Fibroblast of skin of scalp (primary cell): Measurements from ENCODE around the gene ASB16. TPM values are rescaled to one million over a fixed set of nuclear protein-coding genes. Genes with fewer than 3 reads are reported as not detected.
A peak's percentile ranks its signal among the peaks of the same experiment; 100 is the strongest.
"Not testable (repeated sequence)": the region's sequence is repeated elsewhere in the genome, so short reads cannot be mapped to it uniquely, and the experiment has no call there.

Experiments used
- DNase-seq: peaks from one replicate; pipeline ENCODE4 v3.0.0-alpha.2; 2013
- polyA plus RNA-seq, 2 experiments: library from polyadenylated mRNA; unstranded; fragments of 120-200 nt; gene quantifications; one replicate each; pipeline ENCODE4 v1.2.1, GENCODE V29; 2013; ENCODE audit not compliant: insufficient read length in 2 of 2

Gene ASB16
- 1.00 TPM for polyA plus RNA-seq (2013, experiment 1 of 2; ENCODE audit: insufficient read length)
- 0.84 TPM for polyA plus RNA-seq (2013, experiment 2 of 2; ENCODE audit: insufficient read length)

DNA sequence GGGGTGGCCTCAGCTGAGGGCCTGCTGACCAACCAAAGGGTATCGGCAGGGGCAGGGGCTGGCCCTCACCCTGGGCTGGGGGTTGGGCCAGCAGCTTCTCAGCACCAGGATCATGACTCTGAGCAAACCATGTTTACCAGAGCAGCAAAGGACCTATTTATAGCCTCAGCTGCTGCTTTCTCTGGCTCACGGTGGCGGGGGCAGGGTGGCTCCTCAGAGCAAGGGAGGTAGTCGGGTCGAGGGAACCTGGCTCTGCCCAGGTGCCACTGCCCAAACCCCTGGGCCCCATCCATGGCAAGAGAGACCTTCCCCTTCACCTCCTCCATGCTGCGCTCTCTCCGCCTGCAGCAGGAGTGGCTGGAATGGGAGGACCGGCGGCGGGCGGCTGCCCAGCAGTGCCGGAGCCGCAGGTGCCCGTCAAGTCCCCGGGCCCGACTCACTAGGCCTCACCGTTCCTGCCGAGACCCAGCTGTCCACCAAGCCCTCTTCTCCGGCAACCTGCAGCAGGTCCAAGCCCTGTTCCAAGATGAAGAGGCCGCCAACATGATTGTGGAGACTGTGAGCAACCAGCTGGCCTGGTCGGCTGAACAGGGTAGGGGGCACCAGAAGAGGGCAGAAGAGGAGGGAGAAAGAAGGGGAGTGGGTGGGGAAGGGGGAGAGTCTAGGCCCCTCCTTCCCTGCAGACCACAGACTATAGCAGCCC, at the start of gene ASB16:
Gene ASB16, plus strand, starts transcription at position 206 of the 703 bp plus-strand sequence. Its CDS starts 86 bp downstream, at position 292.
- DNase-seq = peak; percentile 18

DNA sequence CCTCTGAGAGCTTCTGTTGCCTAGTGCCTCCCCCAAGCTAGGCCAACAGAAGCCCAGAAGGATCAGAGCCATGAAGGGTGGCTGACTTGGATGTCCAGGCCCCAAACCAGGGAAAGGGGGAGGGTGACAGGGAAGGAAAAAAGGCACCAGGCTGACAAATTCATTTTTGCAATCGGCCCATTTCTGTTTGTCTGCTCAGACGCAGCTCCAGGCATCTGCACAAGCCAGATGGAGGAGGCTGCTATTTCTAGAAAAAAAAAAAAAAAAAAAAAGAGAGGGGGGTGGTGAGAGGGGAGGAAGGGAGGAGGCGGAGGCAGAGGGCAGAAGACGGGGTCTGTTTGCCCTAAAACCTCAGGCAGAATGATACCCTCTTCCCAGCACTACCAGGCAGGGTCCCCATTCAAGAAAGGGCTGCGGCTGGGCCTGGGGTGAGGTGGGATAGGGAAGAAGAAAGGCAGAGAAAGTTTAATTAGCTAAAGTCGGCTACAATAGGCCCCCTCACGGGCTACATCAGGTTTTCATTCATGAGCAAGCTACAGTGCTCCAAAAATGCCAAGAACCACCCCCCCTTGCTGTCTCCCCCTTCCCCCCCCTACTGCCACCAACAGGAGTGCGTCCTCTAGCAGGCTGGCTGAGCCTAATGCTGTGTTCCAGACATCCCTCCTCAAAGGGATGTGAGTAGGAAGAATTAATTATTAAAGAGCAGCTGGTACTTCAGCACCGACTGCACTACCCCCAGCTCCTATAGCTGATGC, 49.5 kb upstream of the ASB16 start:
- no peak for DNase-seq

DNA sequence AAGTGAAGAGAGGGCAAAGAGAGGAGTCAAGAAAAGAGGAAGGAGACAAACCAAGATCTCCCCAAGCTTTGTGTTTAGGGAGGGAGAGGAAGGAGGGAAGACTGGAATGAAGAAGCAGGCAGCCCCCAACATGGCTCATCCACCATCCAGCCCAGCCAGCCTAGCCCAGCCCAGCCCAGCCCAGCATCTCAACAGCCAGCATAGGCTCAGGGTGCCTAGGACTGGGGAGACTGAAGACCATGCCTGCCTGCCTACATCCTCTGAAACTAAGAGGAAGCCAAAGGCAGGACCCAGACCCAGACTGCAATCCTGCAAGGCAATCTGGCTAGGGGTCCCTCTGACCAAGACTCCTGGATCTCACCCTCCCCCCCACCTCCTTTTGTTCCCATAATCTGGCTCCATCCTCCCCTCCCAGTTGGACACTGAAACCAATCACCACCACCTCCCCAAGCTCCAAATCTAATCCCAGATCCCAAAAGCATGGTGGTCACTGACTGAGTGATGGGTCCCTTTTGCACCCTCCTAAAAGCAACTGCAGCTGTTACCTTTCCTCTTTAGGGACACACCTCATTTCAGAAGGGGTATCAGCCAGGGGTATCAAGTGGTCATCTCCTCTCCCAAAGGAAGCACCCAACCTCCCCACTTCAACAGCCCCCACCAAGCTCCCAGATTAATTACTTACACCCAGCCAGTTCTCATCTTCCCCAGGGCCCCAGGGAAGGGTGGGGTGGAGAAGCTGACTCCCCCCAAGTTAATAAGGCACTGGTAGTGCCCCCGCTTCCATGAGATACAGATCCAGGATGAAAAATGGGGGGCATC, 48.3 kb upstream of the ASB16 start:
- no peak for DNase-seq

- no peak for DNase-seq
Measured at GRCh38 chr17:44122816-44123355, 47.6 kb upstream of the ASB16 start.

- peak; percentile 96 for DNase-seq
Measured at GRCh38 chr17:44123356-44124117, 47.0 kb upstream of the ASB16 start, which contains the start of gene HDAC5. TSS of gene HDAC5 (minus strand) at chr17:44123641. CDS start at chr17:44117515, 6,126 bp downstream.

GRCh38 chr17:44124118-44124438, 46.4 kb upstream of the ASB16 start:
- no peak for DNase-seq

GRCh38 chr17:44128383-44128782, 42.1 kb upstream of the ASB16 start:
- no peak for DNase-seq

GRCh38 chr17:44130693-44131349, 39.7 kb upstream of the ASB16 start:
- DNase-seq = no peak

DNA sequence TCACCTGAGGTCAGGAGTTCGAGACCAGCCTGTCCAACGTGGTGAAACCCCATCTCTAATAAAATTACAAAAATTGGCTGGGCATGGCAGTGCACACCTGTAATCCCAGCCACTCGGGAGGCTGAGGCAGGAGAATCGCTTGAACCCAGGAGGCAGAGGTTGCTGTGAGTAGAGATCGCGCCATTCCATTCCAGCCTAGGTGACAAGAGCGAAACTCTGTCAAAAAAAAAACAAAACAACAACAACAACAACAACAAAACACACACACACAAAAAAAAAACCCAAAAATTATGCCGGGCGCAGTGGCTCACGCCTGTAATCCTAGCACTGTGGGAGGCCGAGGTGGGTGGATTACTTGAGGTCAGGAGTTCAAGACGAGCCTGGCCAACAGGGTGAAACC, 39.1 kb upstream of the ASB16 start:
- not testable (repeated sequence) for DNase-seq

DNA sequence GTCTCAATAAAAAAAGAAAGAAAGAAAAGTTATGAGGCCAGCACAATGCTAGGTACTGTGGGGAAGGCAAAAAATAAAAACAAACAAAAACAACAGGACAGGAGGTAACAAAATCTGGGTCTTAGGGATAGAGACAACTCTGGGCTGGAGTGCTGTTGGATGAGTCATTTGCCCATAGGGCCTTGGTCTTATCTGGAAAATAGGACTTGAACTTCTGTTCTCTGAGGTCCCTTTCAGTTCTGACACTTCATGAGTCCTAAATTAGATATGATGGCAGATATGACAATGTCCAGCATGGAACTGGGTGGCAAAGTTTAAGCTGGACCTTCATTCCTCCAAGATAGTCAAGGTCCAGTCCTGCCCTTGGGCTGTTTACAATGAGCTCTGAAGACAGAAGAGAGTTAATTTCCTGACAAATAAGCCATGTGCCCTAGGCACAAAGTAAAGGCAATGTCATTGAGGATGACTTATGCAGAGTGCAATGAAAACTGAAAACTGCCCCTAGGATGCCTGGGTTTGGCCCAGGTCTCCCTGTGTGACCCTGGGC, 38.2 kb upstream of the ASB16 start:
- DNase-seq = no peak

DNA sequence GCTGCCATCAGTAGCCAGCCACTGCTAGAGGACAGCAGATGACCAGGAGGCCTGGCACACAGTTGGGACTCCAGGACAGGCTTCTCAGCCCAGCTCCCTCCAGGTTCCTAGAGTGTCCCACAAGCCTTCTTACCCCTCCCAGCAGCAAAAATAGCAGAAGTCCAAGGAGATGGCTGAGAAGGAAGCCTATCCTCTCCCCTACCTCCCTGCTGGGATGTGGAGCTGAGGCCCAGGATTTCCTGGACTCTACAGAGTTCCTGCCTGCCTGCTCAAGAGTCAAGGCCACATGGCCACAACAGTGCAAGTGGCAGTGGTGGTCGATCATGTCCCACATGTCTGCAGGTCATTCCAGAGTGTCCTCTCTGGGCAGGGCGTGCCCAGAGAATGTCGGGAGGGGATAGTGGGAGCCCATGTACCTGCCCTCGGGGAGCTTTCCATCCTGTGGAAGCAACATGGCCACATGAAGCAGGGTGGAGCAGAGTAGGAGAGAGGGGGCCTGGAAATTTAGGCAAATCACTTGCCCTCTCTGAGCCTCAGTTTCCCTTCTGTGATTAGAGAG, 36.5 kb upstream of the ASB16 start:
- DNase-seq = no peak

DNA sequence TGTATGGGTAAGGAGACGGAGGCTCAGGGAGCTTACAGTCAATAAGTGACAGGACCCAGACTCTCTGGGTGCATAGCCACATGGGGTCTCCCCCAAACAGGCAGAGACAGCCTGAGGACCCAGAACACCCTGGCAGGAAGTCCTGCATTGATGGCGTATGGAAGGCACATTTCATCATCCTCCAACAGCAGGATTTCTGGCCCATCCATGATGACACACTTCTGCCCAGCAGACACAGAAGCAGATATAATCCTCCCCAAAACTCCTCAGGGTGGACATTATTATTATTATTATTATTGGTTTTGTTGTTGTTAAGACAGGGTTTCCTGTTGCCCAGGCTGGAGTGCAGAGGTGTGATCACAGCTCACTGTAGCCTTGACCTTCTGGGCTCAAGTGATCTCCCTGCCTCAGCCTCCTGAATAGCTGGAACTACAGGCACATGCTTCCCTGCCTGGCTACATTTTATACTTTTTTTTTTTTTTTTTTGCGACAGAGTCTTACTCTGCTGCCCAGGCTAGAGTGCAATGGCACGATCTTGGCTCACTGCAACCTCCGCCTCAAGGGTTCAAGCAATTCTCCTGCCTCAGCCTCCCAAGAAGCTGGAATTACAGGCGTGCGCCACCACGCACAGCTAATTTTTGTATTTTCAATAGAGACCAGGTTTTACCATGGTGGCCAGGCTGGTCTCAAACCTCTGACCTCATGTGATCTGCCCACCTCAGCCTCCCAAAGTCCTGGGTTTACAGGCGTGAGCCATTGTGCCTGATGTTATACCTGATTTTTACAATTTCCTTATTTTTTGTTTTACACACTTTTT, 35.5 kb upstream of the ASB16 start:
- no peak for DNase-seq

DNA sequence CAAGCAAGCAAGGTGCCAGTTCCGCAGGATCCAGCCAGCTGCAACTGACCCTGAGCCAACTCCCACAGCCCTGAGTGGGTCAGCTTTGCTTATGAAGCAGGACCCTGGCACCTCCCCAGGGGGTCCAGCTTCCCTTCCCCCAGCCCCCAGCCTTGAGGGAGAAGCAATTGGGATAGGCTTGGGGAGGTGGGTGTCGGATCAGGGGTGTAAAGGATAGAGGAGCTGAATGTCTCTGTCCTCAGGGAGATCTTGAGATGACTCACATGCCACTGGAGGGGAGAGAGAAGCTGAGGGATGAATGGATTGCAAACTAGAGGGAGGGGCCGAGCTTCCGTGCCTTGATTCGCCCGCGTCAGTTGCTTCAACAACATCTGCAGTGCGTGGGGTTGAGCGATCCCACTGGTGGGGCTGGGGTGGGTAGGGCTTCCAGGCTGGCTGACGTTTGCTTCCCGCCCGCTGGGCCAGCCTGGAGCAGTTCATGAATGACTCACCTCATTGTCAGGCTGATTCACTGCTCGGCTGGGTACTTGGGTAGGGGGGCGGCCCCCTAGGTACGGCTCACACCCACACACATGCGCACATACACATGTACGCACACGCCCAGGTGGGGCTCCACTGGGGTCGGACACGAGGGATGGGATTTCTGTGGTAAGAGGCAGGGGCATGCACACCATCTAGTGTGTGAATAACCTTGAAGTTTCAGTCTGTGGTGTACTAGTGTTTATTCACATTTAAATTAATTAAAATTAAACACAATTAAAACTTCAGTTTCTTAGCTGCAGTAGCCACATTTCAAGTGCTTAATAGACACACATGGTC, 32.4 kb upstream of the ASB16 start:
- peak; percentile 99 for DNase-seq

DNA sequence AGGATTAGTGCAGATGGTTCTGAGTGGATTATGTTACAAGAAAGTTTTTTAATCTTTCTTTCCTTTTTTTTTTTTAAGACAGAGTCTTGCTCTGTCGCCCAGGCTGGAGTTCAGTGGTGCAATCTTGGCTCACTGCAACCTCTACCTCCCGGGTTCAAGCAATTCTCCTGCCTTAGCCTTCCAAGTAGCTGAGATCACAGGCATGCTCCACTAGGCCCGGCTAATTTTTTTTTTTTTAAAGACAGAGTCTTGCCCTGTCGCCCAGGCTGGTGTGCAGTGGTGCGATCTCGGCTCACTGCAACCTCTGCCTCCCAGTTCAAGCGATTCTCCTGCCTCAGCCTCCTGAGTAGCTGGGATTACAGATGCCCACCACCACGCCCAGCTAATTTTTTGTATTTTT, 26.6 kb upstream of the ASB16 start:
- not testable (repeated sequence) for DNase-seq

DNA sequence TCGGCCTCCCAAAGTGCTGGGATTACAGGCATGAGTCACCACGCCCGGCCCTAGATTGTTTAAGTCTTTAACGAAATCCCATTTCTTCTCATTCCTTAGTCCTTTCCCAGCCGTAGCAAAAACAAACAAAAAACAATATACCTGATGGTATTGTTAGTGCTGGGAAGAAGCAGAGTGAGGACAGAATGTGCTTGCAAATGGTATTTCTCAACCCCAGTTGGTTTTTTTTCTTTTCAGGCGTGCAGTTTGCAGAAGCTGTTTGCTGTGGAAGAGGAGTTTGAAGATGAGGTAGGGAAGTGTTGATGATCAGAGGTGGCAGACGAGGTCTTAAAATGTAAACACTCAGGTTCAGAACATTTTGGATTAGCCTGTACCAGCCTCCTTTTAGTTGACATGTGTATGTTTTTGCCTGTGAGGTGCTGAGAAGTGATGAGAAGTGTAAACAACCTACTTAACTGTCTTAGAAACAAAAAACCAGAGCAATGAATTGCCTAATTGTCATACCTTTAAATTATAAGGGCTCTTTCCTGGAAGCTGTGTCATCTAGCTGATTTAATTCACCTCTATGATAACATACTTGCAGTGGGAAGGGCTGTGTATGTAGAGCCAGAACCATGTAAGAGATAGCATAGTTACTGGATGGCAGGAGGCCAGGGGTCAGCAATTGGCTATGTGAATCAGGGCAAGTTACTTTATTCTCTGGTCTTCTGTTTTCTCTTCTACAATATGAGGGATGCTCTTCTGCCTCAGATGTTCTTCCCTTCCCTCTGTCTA, 25.4 kb upstream of the ASB16 start:
- DNase-seq = no peak

- DNase-seq = no peak
Measured at GRCh38 chr17:44146375-44147346, 23.8 kb upstream of the ASB16 start.

- DNase-seq = no peak
Measured at GRCh38 chr17:44147812-44148211, 22.7 kb upstream of the ASB16 start.
